Suprapubic skin (tissue), 4 donors: ENCODE measurements around the gene LRRC63. TPM values are rescaled to one million over a fixed set of nuclear protein-coding genes. Genes with fewer than 3 reads are reported as not detected.

Source experiments
- DNase-seq, 2 donors: peaks; one replicate each; pipeline ENCODE4 v3.0.0-alpha.2; 2019; ENCODE audit warnings: low spot score in 2 of 2
- H3K27ac ChIP-seq: fragments of 200-600 bp; sonication (generic); one replicate; pipeline ENCODE4 v1.5.1; 2019
- H3K27me3 ChIP-seq: fragments of 200-600 bp; sonication (generic); one replicate; pipeline ENCODE4 v1.5.1; 2019
- H3K36me3 ChIP-seq: fragments of 200-600 bp; sonication (generic); one replicate; pipeline ENCODE4 v1.5.1; 2019
- H3K4me1 ChIP-seq: fragments of 200-600 bp; sonication (generic); one replicate; pipeline ENCODE4 v1.5.1; 2019
- H3K4me3 ChIP-seq: fragments of 200-600 bp; sonication (generic); one replicate; pipeline ENCODE4 v1.5.1; 2019; ENCODE audit warnings: mild to moderate bottlenecking
- H3K9me3 ChIP-seq: fragments of 200-600 bp; sonication (generic); one replicate; pipeline ENCODE4 v1.5.1; 2019
- EP300 ChIP-seq: sonication (generic); formaldehyde crosslinking; IDR thresholded peaks from one replicate; pipeline ENCODE4 v1.6.1; 2017; ENCODE audit warnings: antibody characterized with exemption
- POLR2A ChIP-seq, 2 donors: fragments of 450-650 bp; IDR thresholded peaks; one replicate each; pipeline ENCODE4 v1.6.1; 2017; ENCODE audit warnings: antibody characterized with exemption in 2 of 2, mild to moderate bottlenecking in 2 of 2, moderate library complexity in 2 of 2
- POLR2AphosphoS5 ChIP-seq, 3 donors: sonication (generic); formaldehyde crosslinking; IDR thresholded peaks; one replicate each; pipeline ENCODE4 v1.6.1; 2017; ENCODE audit warnings: antibody characterized with exemption in 3 of 3
- WGBS: methylation state at CpG from one replicate; pipeline ENCODE4 v1.1.5; 2018; 5-methylcytosine and 5-hydroxymethylcytosine counted together
- total RNA-seq, 4 donors: library from RNA; depleted of rRNA; stranded (reverse); fragments of >200 nt; gene quantifications; one replicate each; pipeline ENCODE4 v1.1.0, GENCODE V29; 2016
- TF ChIP-seq, protein P1 (sequence below), 2 donors: fragments of 200-600 bp in 1 of 2; fragments of 450-650 bp in 1 of 2; sonication (generic) in 1 of 2; IDR thresholded peaks; one replicate each; pipeline ENCODE4 v1.5.1; 2016 to 2019; ENCODE audit warnings: antibody characterized with exemption in 2 of 2, mild to moderate bottlenecking in 1 of 2, moderate library complexity in 1 of 2

LRRC63 gene
- total RNA-seq, 4 donors from 2014 or later = not detected

DNA sequence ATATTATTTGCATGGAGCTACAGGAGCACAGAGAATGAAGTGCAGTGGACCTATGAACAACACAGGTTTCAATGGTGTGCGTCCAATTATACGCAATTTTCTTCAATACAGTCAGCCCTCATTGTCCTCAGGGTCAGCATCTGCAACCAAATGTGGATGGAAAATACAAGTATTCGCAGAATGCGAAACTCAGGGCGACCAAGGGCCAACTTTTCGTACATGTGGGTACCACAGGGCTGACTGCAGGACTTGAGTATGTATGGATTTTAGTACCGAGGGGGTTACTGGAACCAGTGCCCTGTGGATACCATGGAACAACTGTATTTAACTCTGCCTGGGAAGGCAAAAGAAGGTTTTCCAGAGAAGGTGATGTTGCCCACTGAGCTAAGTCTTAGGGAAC, 40.0 kb upstream of the LRRC63 start:
- no peak overlapping the region for H3K27ac ChIP-seq
- no peaks in the 10 kb centered on the region for H3K27me3 ChIP-seq
- TF ChIP-seq POLR2A (IDR thresholded peaks at IDR 0.05) (no peak), EP300 (no peak), POLR2AphosphoS5 (IDR thresholded peaks at IDR 0.05) (no peak)
- TF ChIP-seq, protein P1, sequence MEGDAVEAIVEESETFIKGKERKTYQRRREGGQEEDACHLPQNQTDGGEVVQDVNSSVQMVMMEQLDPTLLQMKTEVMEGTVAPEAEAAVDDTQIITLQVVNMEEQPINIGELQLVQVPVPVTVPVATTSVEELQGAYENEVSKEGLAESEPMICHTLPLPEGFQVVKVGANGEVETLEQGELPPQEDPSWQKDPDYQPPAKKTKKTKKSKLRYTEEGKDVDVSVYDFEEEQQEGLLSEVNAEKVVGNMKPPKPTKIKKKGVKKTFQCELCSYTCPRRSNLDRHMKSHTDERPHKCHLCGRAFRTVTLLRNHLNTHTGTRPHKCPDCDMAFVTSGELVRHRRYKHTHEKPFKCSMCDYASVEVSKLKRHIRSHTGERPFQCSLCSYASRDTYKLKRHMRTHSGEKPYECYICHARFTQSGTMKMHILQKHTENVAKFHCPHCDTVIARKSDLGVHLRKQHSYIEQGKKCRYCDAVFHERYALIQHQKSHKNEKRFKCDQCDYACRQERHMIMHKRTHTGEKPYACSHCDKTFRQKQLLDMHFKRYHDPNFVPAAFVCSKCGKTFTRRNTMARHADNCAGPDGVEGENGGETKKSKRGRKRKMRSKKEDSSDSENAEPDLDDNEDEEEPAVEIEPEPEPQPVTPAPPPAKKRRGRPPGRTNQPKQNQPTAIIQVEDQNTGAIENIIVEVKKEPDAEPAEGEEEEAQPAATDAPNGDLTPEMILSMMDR (IDR thresholded peaks at IDR 0.05) = no peak
- no peak for DNase-seq
- no peaks in the 10 kb centered on the region for H3K9me3 ChIP-seq
- WGBS = 84% methylated on average over 7 of the region's 7 CpGs
- peaks cover 24% of the 10 kb centered on the region for H3K4me1 ChIP-seq
- H3K4me3 ChIP-seq = no peak overlapping the region
- H3K36me3 ChIP-seq = no peaks in the 10 kb centered on the region

DNA sequence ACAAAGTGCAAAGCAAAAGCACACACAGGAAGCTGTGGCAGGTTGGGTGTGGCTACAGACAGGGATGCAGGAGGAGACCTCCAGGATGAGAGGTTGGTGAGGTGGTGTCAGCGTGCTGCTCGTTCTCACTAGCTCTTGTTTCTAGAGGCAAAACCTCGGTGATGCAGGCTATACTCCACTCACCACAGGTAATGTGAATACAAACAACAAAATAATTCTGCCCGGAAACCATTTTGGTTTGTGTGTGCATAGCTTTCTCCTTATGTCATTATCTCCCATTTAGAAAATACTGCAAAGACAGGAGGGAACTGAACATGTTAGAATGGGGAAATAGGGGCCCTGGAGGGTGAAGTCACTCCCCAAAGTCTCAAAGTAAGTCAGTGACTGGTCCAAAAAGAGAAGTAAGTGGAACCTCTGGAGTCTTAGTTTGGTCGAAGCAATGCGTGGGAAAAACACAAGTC, 39.2 kb upstream of the LRRC63 start:
- WGBS = 75% methylated on average over 6 of the region's 6 CpGs
- no peak for DNase-seq

DNA sequence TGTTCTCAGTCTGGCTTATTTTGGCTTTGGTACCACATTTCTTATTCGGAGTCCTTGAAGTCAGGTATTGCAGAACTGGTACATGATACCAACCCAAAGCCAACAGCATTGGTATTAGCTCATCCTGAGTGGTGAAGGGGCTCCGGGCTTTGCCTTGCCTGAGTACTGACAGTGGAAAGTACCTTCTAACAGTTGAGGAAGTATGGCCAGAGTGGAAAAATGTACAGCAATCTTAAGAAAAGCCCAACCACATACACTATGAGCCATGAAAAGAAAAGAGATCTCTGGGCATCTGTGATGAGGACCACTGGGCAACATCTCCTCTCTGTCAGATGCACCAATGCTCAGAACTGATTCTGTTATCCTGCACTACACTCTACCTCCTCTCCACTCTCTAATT, 38.1 kb upstream of the LRRC63 start:
- Histone ChIP-seq H3K27ac (no peak overlapping the region), H3K9me3 (no peaks in the 10 kb centered on the region), H3K4me1 (peaks cover 14% of the 10 kb centered on the region), H3K27me3 (no peaks in the 10 kb centered on the region), H3K4me3 (no peak overlapping the region), H3K36me3 (no peaks in the 10 kb centered on the region)
- TF ChIP-seq, protein P1 (IDR thresholded peaks at IDR 0.05) = no peak
- TF ChIP-seq POLR2A (IDR thresholded peaks at IDR 0.05) (no peak), EP300 (no peak), POLR2AphosphoS5 (IDR thresholded peaks at IDR 0.05) (no peak)
- 79% methylated on average over 2 of the region's 2 CpGs for WGBS
- no peak for DNase-seq

More for the DNA sequence above, 39.2 kb upstream of the LRRC63 start:
- no peaks in the 10 kb centered on the region for H3K9me3 ChIP-seq
- H3K36me3 ChIP-seq = no peaks in the 10 kb centered on the region
- TF ChIP-seq POLR2AphosphoS5 (IDR thresholded peaks at IDR 0.05) = no peak
- TF ChIP-seq, protein P1 (IDR thresholded peaks at IDR 0.05) = no peak
- no peak for TF ChIP-seq POLR2A (IDR thresholded peaks at IDR 0.05)
- TF ChIP-seq EP300 = no peak
- H3K4me3 ChIP-seq = no peak overlapping the region
- H3K27me3 ChIP-seq = no peaks in the 10 kb centered on the region
- H3K27ac ChIP-seq = no peak overlapping the region
- H3K4me1 ChIP-seq = peaks cover 24% of the 10 kb centered on the region

DNA sequence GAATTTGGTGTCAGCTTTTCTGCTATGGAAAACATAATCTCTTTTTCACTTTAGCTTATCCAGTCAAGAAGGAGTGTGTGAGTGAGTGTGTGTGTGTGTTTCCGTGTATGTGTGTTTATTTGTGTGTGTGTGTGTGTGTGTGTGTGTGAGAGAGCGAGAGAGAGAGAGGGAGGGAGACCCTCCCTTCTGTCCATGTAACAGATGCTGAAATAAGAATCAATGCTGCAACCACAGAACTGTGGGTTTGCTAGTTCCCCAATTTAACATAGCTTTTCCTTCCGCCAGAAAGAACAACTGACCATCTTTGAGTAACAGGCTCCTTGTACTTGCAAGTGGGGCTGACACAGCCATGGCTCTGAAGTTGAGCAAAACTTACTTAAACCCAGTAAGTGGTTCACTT, 35.0 kb upstream of the LRRC63 start:
- no peak for DNase-seq
- 65% methylated on average over 3 of the region's 3 CpGs for WGBS
- Histone ChIP-seq H3K4me3 (peak overlapping the region; percentile 21), H3K4me1 (no peaks in the 10 kb centered on the region), H3K36me3 (no peaks in the 10 kb centered on the region), H3K27ac (peak overlapping the region; percentile 54), H3K9me3 (no peaks in the 10 kb centered on the region), H3K27me3 (no peaks in the 10 kb centered on the region)
- TF ChIP-seq EP300 (no peak), POLR2AphosphoS5 (IDR thresholded peaks at IDR 0.05) (no peak), POLR2A (IDR thresholded peaks at IDR 0.05) (no peak)
- TF ChIP-seq, protein P1 (IDR thresholded peaks at IDR 0.05) = no peak

DNA sequence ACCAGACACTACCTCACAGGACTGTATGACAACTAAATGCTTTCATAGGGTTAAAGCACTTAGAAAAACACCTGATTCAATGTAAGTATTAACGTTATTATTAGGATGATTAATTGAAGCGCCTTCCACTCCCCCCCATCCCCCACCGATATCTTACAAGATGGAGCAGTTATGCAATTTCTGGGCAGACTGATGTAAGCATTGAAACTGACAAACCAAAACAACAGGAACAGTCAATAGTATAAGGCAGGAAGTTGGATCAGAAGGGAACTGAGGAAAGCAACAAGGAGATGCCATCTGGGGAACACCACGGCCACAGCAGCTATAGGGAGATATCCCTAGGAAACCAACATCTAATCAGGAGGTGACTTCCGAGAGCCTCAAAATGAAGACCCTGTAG, 33.6 kb upstream of the LRRC63 start:
- WGBS = 78% methylated on average over 5 of the region's 5 CpGs
- Histone ChIP-seq H3K27me3 (no peaks in the 10 kb centered on the region), H3K36me3 (no peaks in the 10 kb centered on the region), H3K9me3 (no peaks in the 10 kb centered on the region), H3K4me1 (no peaks in the 10 kb centered on the region), H3K4me3 (no peak overlapping the region), H3K27ac (no peak overlapping the region)
- TF ChIP-seq EP300 (no peak), POLR2A (IDR thresholded peaks at IDR 0.05) (no peak), POLR2AphosphoS5 (IDR thresholded peaks at IDR 0.05) (no peak)
- TF ChIP-seq, protein P1 (IDR thresholded peaks at IDR 0.05) = no peak
- no peak for DNase-seq
